Activated CD4-positive, alpha-beta T cell treated with anti-CD3 and anti-CD28 coated beads, Interleukin-2, amount 50 U/mL, for 1 hour (primary cell): Measurements from ENCODE around the gene EYS.

Source experiments
- DNase-seq: peaks from one replicate; pipeline ENCODE4 v3.0.0-alpha.2; 2020

The EYS gene

DNA sequence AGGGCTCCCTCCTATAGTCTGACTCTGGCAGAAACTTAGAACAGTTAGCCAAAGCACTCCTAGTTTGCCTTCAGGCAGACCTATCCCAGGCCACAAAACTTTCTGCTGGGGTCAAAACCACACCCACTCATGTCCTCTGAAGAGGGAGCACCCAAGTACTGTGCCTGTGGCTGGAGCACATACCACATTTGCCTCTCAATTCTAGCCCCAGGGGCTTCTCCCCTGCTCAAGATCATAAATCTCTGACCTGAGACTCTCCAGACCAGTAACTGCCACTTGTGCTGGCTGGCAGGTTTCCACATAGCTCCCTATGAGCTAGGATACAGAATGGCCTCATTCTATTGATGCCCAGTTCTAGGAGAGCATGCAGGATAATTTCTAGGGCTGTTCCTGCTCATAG is 781.0 kb downstream of the EYS start:
- no peak for DNase-seq

DNA sequence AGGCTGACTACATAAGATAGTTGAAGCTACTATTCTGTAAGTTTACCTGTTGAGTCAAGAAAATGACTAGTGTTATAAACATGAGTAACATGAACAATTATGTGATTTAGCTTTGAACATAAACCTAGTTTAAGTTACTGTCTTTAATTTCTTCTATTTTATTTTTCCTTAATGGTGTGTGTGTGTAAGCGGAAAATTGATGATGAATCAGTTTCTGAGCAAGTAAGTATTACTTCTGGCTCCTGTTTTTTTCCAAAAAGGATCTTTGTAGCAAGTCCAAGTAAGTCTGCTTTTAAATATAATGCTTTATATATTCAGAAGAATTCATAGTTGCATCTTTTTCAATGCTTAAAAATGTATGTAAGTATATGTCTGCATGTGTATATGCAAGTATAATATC is 786.8 kb downstream of the EYS start:
- no peak for DNase-seq

GRCh38 chr6:64914124-64914523 is 792.9 kb downstream of the EYS start:
- no peak for DNase-seq

GRCh38 chr6:64912966-64913365 is 794.1 kb downstream of the EYS start:
- DNase-seq, result no peak

DNA sequence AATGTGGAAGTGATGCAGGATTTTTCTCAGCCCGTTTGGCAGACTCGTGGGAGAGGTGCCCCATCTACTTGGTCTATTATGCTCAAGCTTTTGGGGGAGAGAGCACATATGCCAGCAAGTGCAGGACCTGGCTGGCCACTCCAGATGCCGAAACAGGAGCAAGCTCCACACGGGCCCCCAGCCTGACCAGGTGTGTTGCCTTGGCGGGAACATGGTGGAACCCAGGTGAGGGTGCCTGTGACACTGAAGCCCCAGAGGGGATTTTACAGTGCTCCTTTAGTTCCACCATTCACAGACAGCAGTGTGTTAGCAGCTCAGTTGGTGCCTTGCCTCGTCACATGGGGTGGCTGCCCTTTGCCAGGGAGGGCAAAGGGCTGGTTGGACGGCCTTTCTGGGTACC is 798.9 kb downstream of the EYS start:
- no peak for DNase-seq

DNA sequence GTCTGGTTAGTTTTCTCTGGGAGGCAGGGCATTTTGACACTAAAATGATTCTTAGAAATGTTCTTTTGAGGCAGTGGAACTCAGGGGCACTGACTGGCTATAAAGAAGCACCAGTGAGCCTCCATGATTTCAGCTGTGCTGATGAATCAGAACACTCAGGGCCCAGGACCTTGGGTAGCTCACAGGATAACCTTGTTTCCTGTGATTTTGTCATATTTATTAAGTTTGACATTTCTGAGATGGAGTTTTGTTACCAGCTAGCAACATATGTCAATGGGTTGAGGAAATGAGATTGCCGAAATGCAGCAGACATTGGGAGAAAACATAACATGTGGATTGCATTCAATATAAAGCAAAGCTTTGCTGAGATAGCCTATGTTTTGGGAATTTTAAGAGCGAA is 802.4 kb downstream of the EYS start:
- no peak for DNase-seq

DNA sequence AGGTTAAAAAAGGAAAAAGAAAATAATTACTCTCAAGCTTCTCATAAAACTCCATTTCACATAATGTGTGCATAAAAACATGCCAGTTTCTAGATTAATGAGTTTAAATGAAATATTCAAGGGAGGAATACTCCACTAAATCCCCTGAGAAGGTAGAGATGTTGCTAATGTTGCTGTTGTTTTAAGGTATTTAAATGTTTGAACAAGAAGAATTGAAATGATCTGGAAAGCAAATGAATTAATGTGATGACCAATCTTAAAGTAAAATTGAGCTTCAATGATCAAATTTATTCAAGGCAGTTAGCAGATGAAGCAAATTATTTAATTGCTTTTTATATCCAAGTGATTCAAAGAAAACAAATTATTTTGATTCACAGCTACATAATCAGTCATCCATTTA is 804.4 kb downstream of the EYS start:
- DNase-seq, result no peak

- no peak for DNase-seq
Observed at GRCh38 chr6:64896939-64897338, 810.1 kb downstream of the EYS start.

DNA sequence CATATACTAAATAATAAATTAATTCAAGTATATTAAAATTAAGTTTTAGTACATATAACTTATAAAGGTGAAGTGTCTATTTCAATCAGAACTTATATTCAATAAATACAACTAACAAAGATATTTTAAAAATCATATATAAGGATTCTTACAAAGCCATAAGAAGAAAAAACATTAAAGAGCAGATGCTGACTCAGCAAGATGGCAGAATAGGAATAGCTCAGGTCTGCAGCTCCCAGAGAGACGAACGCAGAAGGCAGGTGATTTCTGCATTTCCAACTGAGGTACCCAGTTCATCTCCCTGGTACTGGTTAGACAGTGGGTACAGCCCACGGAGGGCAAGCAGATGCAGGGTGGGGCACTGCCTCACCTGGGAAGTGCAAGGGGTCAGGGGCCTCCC is 811.1 kb downstream of the EYS start:
- no peak for DNase-seq

GRCh38 chr6:64890609-64891008 is 816.4 kb downstream of the EYS start:
- no peak for DNase-seq

DNA sequence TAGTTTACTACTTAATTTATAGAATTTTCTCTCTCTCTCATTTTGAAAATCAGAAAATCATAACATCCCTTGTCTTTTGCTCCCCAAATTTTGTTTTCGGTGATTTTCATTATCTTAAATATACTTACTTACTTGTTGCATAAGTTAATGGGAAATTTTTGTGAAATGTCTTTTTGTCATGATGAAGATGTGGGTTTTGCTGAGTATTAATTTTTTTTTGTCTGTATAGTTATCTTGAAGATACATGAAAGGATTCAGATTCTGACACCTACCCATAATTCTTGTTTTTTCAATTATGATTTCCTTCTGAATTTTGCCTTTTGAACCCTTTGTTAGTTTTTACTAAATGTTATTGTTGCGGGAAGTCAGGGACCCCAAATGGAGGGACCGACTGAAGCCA is 817.9 kb downstream of the EYS start:
- DNase-seq, result no peak

DNA sequence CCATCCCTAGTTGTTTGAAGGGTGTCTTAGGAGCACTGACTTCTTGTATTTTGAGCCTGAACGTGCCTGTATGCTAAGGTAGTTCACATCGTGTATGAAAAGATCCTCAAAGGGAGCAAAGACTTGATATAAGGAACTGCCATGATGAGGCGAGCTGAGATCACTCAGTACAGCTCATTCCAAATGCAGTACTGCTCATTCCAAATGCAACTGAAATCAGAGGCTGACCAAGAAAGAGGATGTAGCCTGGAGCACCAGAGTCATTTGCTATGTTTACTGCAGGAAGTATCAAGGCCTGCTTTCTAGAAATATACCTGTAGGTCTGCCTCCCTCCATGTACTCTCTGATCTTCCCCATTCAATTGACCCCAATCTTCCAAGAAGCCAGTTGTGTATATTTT is 832.2 kb downstream of the EYS start:
- no peak for DNase-seq

DNA sequence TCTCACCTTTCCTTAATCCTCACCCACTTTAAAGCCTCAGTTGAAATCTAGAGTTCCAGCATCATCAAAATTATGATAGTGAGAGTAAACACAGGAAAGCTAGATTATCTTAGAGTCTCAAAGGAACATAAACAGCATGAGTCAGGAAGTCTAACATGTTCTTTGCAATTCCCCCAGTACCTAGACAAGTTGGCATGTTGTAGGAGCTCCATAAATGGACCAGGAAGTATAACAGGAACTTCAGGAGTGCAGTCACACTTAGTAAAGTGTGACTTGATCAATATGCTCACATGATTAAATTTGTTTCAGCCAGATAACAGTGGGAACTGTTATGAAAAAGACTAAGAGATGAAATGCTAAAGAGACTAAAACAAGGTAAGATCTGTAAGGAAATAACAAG is 834.4 kb downstream of the EYS start:
- DNase-seq, result no peak

DNA sequence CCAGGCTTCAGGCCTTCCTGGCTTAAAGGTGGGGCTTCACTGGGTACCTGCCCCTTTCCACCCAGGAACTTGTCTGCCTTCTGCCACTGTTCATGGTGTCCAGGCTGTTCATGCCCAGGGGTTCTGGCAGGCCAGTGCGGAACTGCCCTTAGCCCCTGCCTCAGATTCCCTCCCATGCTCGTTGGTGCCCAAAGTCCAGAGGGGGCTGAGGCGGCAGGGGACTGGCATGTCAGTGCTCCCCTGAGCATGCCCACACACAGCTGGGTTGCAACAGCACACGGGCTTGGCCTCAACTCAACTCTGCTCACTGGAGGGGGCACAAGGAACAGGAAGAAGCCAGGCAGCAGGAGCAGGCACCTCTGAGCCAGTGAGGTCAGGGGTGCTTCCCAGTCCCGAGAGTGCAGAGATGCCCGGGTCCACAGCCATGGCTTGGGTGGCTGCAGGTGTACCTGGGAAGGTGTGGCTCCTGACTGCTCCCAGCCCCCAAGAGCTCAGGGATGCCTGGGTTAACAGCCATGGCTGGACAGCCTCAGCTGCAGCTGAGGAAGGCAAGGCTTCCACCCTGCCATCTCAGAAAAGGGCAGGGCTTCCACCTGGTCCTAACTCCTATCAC is 845.9 kb downstream of the EYS start:
- no peak for DNase-seq

GRCh38 chr6:64860203-64860602 is 846.8 kb downstream of the EYS start:
- DNase-seq, result no peak

GRCh38 chr6:64850121-64850520 is 856.9 kb downstream of the EYS start:
- no peak for DNase-seq

GRCh38 chr6:64848467-64848866 is 858.6 kb downstream of the EYS start:
- no peak for DNase-seq

DNA sequence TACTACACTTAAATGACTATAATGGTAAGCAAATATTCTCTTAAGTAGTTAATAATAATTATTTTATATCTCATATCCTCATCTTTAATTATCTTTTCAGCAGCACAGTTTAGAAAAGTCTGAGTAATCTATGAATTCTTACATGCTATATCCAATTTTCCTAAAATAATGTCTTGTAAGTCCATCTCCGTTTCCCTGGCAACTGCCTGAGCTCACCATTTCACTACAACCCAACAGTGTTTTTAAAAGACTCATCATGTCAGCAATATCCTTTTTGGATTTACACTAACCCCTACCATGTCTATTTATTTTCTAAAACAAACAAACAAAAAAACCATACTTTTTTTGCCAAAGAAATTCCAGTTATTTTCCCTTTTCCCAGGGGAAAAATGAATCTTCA is 859.6 kb downstream of the EYS start:
- DNase-seq, result no peak

DNA sequence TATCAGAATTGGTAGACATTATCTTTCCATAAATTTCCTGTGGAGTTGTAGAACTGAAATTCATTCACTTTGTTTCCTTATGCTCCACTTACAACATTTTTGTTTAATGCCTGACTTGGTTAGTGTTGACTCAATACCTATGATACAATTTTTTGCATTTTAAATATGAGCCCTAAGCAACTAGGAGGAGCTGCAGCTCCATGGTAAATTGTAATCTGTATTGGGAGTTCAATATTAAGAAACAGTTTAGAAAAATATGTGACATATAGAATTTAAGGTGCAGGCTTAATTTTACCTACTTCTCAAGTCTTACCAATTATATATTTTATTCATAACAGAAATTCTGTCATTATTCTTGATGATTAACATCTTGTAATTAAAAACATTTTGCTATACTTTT is 868.3 kb downstream of the EYS start:
- DNase-seq, result no peak

DNA sequence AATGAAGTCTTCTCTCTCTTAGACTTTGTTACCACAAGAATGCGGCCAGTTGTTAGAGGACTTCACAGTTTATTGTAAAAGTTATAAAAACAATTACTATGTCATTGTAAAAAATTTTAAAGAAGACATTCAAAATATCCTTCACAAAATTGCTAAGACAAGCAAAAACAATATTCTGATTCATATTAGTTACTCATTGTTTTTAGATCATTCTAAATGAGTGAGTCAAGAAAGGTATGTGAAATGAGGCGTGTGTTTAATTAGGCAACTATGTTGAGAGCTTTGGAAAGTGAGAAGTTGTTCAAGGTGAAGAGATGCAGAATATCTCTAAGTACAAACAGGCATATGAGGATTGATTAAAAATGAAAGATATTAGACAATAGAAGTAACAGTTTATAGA is 875.3 kb downstream of the EYS start:
- no peak for DNase-seq

- no peak for DNase-seq
Observed at GRCh38 chr6:64817525-64817924, 889.5 kb downstream of the EYS start.

- no peak for DNase-seq
Observed at GRCh38 chr6:64815718-64816117, 891.3 kb downstream of the EYS start.

GRCh38 chr6:64812138-64812537 is 894.9 kb downstream of the EYS start:
- DNase-seq, result no peak

DNA sequence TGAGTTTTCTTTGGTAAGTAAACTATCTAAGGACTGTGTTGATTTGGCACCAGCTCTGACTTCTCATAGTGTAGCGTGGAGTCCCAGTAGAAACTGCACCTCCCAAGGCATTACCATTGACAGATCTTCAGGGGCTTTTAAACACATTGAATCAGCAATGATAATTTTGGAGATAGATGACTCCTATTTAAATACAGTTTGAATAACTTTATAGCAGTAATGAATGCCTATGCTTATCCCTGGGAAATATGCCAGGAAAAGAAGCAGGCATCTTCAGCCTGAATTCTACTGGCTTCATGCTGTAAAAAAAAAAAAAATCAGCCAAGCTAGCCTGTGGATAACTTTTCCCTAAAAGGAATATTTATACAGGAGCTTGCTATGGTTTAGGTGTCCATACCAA is 895.9 kb downstream of the EYS start:
- no peak for DNase-seq

- no peak for DNase-seq
Observed at GRCh38 chr6:64807785-64808184, 899.2 kb downstream of the EYS start.
